Measurements from ENCODE around the gene NLRP3. TPM values are rescaled to one million over a fixed set of nuclear protein-coding genes. Genes with fewer than 3 reads are reported as not detected.
"Not testable (repeated sequence)": the region's sequence is repeated elsewhere in the genome, so short reads cannot be mapped to it uniquely, and the experiment has no call there.

The NLRP3 gene
- total RNA-seq, 1 donor, result under 0.01 TPM

DNA sequence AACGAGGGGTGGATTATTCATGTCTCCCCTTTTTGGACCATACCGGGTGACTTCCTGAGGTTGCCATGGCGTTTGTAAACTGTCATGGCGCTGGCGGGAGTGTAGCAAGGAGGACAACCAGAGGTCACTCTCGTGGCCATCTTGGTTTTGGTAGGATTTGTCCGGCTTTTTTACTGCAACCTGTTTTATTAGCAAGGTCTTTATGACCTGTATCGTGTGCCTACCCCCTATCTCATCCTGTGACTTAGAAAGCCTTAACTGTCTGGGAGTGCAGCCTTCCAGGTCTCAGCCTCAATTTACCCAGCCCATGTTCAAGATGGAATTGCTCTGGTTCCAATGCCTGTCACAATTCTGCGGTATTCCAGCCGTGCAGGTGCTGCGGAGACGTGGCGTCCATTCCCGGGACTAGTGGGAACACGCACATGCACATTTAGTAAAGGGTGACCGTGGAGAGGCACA lies 44.1 kb upstream of the NLRP3 start:
- no peak overlapping the region for H3K4me3 ChIP-seq (ENCODE audit: low read depth, low read length)
- TF ChIP-seq, protein P1, sequence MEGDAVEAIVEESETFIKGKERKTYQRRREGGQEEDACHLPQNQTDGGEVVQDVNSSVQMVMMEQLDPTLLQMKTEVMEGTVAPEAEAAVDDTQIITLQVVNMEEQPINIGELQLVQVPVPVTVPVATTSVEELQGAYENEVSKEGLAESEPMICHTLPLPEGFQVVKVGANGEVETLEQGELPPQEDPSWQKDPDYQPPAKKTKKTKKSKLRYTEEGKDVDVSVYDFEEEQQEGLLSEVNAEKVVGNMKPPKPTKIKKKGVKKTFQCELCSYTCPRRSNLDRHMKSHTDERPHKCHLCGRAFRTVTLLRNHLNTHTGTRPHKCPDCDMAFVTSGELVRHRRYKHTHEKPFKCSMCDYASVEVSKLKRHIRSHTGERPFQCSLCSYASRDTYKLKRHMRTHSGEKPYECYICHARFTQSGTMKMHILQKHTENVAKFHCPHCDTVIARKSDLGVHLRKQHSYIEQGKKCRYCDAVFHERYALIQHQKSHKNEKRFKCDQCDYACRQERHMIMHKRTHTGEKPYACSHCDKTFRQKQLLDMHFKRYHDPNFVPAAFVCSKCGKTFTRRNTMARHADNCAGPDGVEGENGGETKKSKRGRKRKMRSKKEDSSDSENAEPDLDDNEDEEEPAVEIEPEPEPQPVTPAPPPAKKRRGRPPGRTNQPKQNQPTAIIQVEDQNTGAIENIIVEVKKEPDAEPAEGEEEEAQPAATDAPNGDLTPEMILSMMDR (IDR thresholded peaks at IDR 0.05; ENCODE audit: insufficient read depth, low read length), result no peak
- no peak for DNase-seq (ENCODE audit: low read depth)

DNA sequence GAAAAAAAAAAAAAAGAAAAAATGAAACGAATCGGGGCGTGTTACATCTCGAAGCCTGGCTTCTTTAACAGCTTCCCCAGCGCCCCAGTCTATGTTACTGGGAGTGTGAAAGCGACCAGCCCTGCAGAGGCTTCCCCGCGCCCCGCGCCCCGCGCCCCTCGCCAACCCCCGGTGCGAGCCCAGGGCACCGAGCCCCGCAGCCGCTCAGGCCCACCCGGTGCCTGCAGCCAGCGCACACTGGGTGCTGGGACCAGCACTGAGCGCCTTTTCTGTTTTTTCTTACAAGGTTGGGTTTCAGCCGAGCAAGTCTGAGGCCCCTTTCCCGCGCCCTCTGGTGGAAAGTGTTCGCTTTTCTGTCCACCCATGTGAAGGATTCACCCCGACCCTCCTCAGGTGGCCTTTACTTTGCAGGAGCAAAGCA lies 42.2 kb upstream of the NLRP3 start:
- H3K4me3 ChIP-seq (ENCODE audit: low read depth, low read length), result peak overlapping the region; percentile 44
- TF ChIP-seq, protein P1 (IDR thresholded peaks at IDR 0.05; ENCODE audit: insufficient read depth, low read length), result peak; percentile 55
- peak; percentile 36 for DNase-seq (ENCODE audit: low read depth)

DNA sequence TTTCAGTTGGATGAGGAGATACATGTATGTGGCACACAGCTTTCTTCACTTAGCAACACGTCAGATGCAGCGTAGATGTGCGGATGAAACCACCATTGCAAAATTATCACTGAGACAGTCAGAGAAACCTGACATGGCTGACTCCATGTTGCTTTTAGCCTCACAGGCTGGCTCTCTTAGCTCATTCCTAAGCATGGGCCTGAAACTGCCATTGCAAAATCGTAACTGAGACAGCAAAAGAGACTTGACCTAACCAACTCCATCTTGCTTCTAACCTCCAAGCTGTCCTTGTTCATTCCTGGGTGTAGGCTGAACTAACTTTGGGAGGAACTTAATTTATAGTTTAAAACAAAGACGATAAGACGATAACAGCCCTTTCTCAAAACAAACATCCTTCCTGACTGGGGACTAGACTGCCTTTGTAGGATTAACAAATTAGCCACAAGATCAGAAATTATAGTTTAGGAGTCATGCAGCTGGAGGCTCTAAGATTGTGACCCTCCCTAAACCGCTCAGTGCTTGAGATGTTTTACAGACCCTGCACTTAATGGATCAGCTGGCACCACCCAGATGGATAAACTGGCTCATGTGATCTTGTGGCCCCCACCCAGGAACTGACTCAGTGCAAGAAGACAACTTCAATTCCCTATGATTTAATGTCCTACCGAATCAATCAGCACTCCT lies 41.2 kb upstream of the NLRP3 start:
- DNase-seq (ENCODE audit: low read depth); H3K4me3 ChIP-seq (ENCODE audit: low read depth, low read length): not testable (repeated sequence)

DNA sequence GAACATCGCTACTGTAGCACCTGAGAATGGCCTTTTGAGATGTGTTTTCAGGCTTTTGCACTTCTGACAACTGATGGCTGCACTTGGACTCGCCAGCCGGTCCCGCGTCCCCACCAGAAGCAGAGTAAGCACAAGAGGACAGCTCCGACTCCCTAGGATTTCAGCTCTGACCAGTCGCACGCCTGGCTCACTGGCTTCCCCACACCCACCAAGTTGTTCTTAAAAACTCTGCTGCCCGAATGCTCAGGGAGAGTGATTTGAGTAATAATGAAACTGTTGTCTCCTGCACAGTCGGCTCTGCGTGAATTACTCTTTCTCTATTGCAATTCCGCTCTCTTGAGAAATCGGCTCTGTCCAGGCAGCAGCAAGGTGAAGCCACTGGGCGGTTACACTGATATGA lies 40.2 kb upstream of the NLRP3 start:
- no peak for DNase-seq (ENCODE audit: low read depth)
- TF ChIP-seq, protein P1 (IDR thresholded peaks at IDR 0.05; ENCODE audit: insufficient read depth, low read length), result no peak

DNA sequence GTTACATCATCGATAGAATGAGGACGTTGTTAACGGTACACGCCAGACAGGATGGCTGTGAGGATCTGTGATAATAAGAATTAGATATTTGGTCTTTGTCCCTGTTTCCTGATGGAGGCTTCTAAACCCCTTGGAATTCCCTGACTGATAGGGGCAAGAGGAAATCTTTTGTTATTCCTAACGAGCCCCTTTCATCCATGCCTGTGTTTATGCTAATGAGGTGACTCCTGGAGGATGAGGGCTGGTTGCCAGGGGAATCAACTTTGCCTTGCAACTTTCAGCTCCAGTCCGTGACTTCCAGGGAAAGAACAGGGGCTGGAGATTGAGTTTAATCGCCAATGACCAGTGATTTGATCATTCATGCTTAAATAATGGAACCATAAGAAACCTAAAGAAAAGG lies 39.3 kb upstream of the NLRP3 start:
- no peak for DNase-seq (ENCODE audit: low read depth)

More for the DNA sequence above, 40.2 kb upstream of the NLRP3 start:
- H3K4me3 ChIP-seq (ENCODE audit: low read depth, low read length), result no peak overlapping the region

DNA sequence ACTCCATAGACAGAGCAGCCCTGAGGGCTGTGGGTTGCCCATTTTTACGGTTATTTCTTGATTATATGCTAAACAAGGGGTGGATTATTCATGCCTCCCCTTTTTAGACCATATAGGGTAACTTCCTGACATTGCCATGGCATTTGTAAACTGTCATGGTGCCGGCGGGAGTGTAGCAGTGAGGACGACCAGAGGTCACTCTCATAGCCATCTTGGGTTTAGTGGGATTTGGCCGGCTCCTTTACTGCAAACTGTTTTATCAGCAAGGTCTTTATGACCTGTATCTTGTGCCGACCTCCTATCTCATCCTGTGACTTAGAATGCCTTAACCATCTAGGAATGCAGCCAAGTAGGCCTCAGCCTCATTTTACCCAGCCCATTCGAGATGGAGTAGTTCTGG lies 38.3 kb upstream of the NLRP3 start:
- DNase-seq (ENCODE audit: low read depth); H3K4me3 ChIP-seq (ENCODE audit: low read depth, low read length): not testable (repeated sequence)

More for the DNA sequence above, 39.3 kb upstream of the NLRP3 start:
- TF ChIP-seq, protein P1 (IDR thresholded peaks at IDR 0.05; ENCODE audit: insufficient read depth, low read length), result no peak
- H3K4me3 ChIP-seq (ENCODE audit: low read depth, low read length), result no peak overlapping the region

DNA sequence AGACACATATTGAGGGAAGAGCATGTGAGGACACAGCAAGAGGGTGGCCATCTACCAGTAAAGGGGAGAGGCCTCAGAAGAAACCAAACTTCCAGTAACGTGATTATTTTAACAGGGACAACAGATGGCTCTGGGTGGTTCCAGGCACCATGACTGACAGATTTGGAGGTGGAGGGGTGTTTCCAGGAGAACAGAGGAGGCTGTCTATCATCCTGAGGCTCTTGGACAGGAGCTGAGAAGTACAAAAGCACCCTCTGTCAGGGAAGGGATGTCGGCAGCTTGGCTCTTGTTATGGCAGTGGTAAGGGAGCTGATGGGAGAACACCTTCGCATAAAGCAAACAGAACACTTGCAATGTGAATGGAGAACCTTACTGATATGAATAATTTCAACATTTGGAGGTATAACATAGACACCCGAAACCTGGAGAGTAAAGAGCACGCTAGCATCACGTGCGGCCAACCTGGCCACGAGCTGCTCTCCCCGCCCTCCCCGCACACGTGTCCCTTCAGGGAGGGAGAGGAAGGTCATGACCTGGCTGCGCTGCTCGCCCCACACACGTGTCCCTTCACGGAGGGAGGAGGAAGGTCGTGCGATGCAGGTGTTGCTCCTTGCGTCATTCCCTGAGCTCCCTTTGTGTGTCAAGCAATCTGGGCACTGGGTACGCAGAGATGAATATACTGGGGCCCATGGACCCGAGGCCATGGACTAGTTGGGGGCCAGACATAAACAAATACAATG lies 37.5 kb upstream of the NLRP3 start:
- TF ChIP-seq, protein P1 (IDR thresholded peaks at IDR 0.05; ENCODE audit: insufficient read depth, low read length), result no peak
- H3K4me3 ChIP-seq (ENCODE audit: low read depth, low read length), result no peak overlapping the region
- DNase-seq (ENCODE audit: low read depth), result no peak
